GM13977 (cell line): ENCODE results near the gene RUFY3.
"Not testable (repeated sequence)": the region's sequence is repeated elsewhere in the genome, so short reads cannot be mapped to it uniquely, and the experiment has no call there.

Source experiments
- DNase-seq: peaks from one replicate; pipeline ENCODE4 v3.0.0; 2012; ENCODE audit warnings: low spot score
- CTCF ChIP-seq: IDR thresholded peaks from 2 replicates; pipeline ENCODE4 v1.5.1; 2012; ENCODE audit warnings: mild to moderate bottlenecking, control low read depth; ENCODE audit not compliant: insufficient read depth; ENCODE audit errors: extremely low read depth, missing control alignments
- in situ Hi-C: fragments of 300-500 bp; cut with MboI; formaldehyde crosslinking; loops from one replicate; pipeline ENCODE4 v1.12.0; 2022; ENCODE audit warnings: low sequenced_read_pairs, low pct_unique_long_range_greater_than_20kb, mixed read lengths, inconsistent platforms; ENCODE audit not compliant: unreplicated experiment

Gene RUFY3

GRCh38 chr4:70838666-70839588, 117.2 kb downstream of the RUFY3 start:
- in situ Hi-C loops: no loop called here
- peak; percentile 82 for DNase-seq
- no peak for TF ChIP-seq CTCF

- peak; percentile 94 for DNase-seq
- peak; percentile 41 for TF ChIP-seq CTCF
- in situ Hi-C loops: no loop called here
These were observed 117.9 kb downstream of the RUFY3 start, which contains the start of gene GRSF1 for GRCh38 chr4:70839589-70840093. Gene GRSF1 (minus strand): TSS chr4:70839890. CDS start chr4:70839827, 63 bp downstream.

- in situ Hi-C loops, DNase-seq: not testable (repeated sequence)
These were observed 118.4 kb downstream of the RUFY3 start for GRCh38 chr4:70840137-70840536.

GRCh38 chr4:70840631-70841030, 118.9 kb downstream of the RUFY3 start:
- DNase-seq, in situ Hi-C loops: not testable (repeated sequence)

- in situ Hi-C loops: no loop called here
- TF ChIP-seq CTCF: no peak
- DNase-seq: no peak
These were observed 119.4 kb downstream of the RUFY3 start for GRCh38 chr4:70841211-70841610.

- in situ Hi-C loops: no loop called here
- DNase-seq: no peak
- no peak for TF ChIP-seq CTCF
These were observed 120.2 kb downstream of the RUFY3 start for GRCh38 chr4:70841951-70842350.

GRCh38 chr4:70842761-70843435, 121.1 kb downstream of the RUFY3 start:
- no peak for TF ChIP-seq CTCF
- DNase-seq: peak; percentile 24
- in situ Hi-C loops: no loop called here
